Trophoblast cell (in vitro differentiated cells and primary cell): Measurements from ENCODE around the gene TAF1.
"Not testable (repeated sequence)": the region's sequence is repeated elsewhere in the genome, so short reads cannot be mapped to it uniquely, and the experiment has no call there.

Experiments used
- DNase-seq, 2 donors: peaks; one replicate each; pipeline ENCODE4 v3.0.0-alpha.2; 2016
- H2AFZ ChIP-seq: 2 replicates; pipeline ENCODE4 v1.6.1; 2013; ENCODE audit warnings: low read length, moderate library complexity, mild to moderate bottlenecking; ENCODE audit not compliant: insufficient read depth, poor library complexity
- H2AK5ac ChIP-seq: 2 replicates; pipeline ENCODE4 v1.6.1; 2013; ENCODE audit warnings: mild to moderate bottlenecking, low read length
- H2BK120ac ChIP-seq: 2 replicates; pipeline ENCODE4 v1.6.1; 2013; ENCODE audit warnings: low read length, mild to moderate bottlenecking, moderate library complexity; ENCODE audit not compliant: insufficient read depth, poor library complexity
- H2BK12ac ChIP-seq: 2 replicates; pipeline ENCODE4 v1.6.1; 2013; ENCODE audit warnings: mild to moderate bottlenecking, low read length, moderate library complexity
- H2BK5ac ChIP-seq: 2 replicates; pipeline ENCODE4 v1.6.1; 2013; ENCODE audit warnings: low read length, low read depth, moderate library complexity, mild to moderate bottlenecking; ENCODE audit not compliant: poor library complexity
- H3K14ac ChIP-seq: 2 replicates; pipeline ENCODE4 v1.6.1; 2013; ENCODE audit warnings: mild to moderate bottlenecking, low read length
- H3K18ac ChIP-seq: 2 replicates; pipeline ENCODE4 v1.6.1; 2013; ENCODE audit warnings: mild to moderate bottlenecking, low read length
- H3K23ac ChIP-seq: 2 replicates; pipeline ENCODE4 v1.6.1; 2013; ENCODE audit warnings: low read length
- H3K27ac ChIP-seq: 2 replicates; pipeline ENCODE4 v1.5.1; 2013; ENCODE audit warnings: low read depth, mild to moderate bottlenecking, inconsistent platforms, low read length, moderate library complexity
- H3K27me3 ChIP-seq: 2 replicates; pipeline ENCODE4 v1.6.1; 2013; ENCODE audit warnings: inconsistent platforms, mild to moderate bottlenecking, low read length, moderate library complexity; ENCODE audit not compliant: insufficient read depth
- H3K36me3 ChIP-seq, 2 experiments: 1 replicate in 1 of 2; 2 replicates in 1 of 2; pipeline ENCODE4 v1.6.1; 2013; ENCODE audit warnings: low read length in 2 of 2, mild to moderate bottlenecking in 2 of 2, moderate library complexity in 1 of 2; ENCODE audit not compliant: insufficient read depth in 2 of 2, control insufficient read depth in 1 of 2
- H3K4ac ChIP-seq: 2 replicates; pipeline ENCODE4 v1.6.1; 2013; ENCODE audit warnings: low read depth, mild to moderate bottlenecking, low read length, moderate library complexity
- H3K4me1 ChIP-seq, 2 experiments: 1 replicate in 1 of 2; 2 replicates in 1 of 2; pipeline ENCODE4 v1.6.1; 2013; ENCODE audit warnings: low read length in 2 of 2, mild to moderate bottlenecking in 2 of 2, moderate library complexity in 1 of 2; ENCODE audit not compliant: insufficient read depth in 2 of 2, control insufficient read depth in 1 of 2
- H3K4me2 ChIP-seq: 2 replicates; pipeline ENCODE4 v1.6.1; 2013; ENCODE audit warnings: inconsistent platforms, mild to moderate bottlenecking, low read length, moderate library complexity
- H3K4me3 ChIP-seq: 2 replicates; pipeline ENCODE4 v1.5.1; 2013; ENCODE audit warnings: mild to moderate bottlenecking, low read depth, low read length, inconsistent platforms
- H3K79me1 ChIP-seq: one replicate; pipeline ENCODE4 v1.6.1; 2013; ENCODE audit warnings: low read length
- H3K79me2 ChIP-seq: 2 replicates; pipeline ENCODE4 v1.6.1; 2013; ENCODE audit warnings: low read length, mild to moderate bottlenecking; ENCODE audit not compliant: control insufficient read depth, insufficient read depth, poor library complexity
- H3K9ac ChIP-seq: 2 replicates; pipeline ENCODE4 v1.6.1; 2013; ENCODE audit warnings: mild to moderate bottlenecking, low read length
- H3K9me3 ChIP-seq: 2 replicates; pipeline ENCODE4 v1.6.1; 2013; ENCODE audit warnings: low read depth, mild to moderate bottlenecking, control low read depth, inconsistent platforms, low read length; ENCODE audit not compliant: insufficient read depth
- H4K12ac ChIP-seq: 2 replicates; pipeline ENCODE4 v1.6.1; 2013; ENCODE audit warnings: low read depth, mild to moderate bottlenecking, low read length, moderate library complexity
- H4K8ac ChIP-seq: 2 replicates; pipeline ENCODE4 v1.6.1; 2013; ENCODE audit warnings: low read depth, mild to moderate bottlenecking, low read length, moderate library complexity
- H4K91ac ChIP-seq: one replicate; pipeline ENCODE4 v1.6.1; 2013; ENCODE audit warnings: low read depth, mild to moderate bottlenecking, low read length, moderate library complexity
- WGBS: extraction: QIAGEN DNeasy Blood & Tissue Kit; methylation state at CpG from one replicate; pipeline ENCODE4 v1.1.7; 2013; ENCODE audit warnings: missing lambda C conversion rate; ENCODE audit not compliant: insufficient read length, insufficient coverage; ENCODE audit errors: extremely low coverage; 5-methylcytosine and 5-hydroxymethylcytosine counted together

Gene TAF1

DNA sequence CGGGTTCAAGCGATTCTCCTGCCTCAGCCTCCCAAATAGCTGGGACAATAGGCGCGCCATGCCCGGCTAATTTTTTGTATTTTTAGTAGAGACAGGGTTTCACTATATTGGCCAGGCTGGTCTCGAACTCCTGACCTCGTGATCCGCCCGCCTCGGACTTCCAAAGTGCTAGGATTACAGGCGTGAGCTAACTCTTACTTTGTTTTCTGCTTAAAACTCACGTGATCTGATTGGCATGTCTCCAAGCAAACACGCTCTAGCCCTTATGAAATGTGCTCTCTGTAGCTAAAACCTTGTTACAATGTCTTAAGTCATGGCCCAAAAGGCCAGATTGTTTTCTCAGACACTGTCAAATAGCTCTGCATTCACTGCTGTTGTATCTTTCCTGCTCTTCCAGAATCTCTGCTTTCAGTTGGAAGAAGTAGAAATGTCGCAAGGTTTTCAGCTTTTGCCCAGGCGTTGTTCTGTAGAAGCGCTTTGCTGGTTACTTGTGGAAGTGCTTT is 127.0 kb downstream of the TAF1 start:
- no peak overlapping the region for H3K4ac ChIP-seq
- H3K36me3 ChIP-seq, result no peaks in the 10 kb centered on the region
- H2AFZ ChIP-seq, result no peak overlapping the region
- no peak overlapping the region for H4K91ac ChIP-seq
- H3K79me2 ChIP-seq, result no peaks in the 10 kb centered on the region
- no peaks in the 10 kb centered on the region for H3K79me1 ChIP-seq
- H2BK120ac ChIP-seq, result no peak overlapping the region
- no peak overlapping the region for H3K4me3 ChIP-seq
- H3K18ac ChIP-seq, result no peak overlapping the region
- no peak overlapping the region for H3K4me2 ChIP-seq
- no peak overlapping the region for H4K8ac ChIP-seq
- no peaks in the 10 kb centered on the region for H3K9me3 ChIP-seq
- no peaks in the 10 kb centered on the region for H3K27me3 ChIP-seq
- no peak overlapping the region for H3K14ac ChIP-seq
- H3K23ac ChIP-seq, result no peak overlapping the region
- no peak overlapping the region for H3K9ac ChIP-seq
- H4K12ac ChIP-seq, result no peak overlapping the region
- H3K27ac ChIP-seq, result no peak overlapping the region
- DNase-seq, result peak; percentile 20 to 60
- no peaks in the 10 kb centered on the region for H3K4me1 ChIP-seq
- H2AK5ac ChIP-seq, result no peak overlapping the region
- no peak overlapping the region for H2BK5ac ChIP-seq
- H2BK12ac ChIP-seq, result no peak overlapping the region
- WGBS, result no CpG with 5 or more reads among the region's 16 CpGs

DNA sequence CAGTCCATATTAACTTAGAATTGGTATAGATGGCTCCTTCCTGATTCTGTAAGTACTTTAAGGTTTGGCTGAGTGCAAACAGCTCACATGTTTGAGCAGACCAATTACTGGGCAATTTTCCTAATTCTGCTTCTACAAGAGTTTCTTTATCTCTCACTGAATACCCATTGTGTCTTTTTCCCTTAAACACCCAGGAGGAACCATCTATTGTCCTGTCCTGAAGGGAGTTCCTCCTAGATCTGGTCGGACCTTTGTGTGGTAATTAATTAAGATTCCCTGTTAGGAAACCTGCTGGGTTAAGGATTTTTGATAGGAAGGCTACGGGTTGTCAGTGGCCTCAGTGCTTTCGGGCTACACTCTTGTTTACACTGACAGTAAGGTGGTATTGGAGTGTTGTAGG is 129.8 kb downstream of the TAF1 start:
- not testable (repeated sequence) for H3K27ac ChIP-seq, DNase-seq, H3K9me3 ChIP-seq, H4K12ac ChIP-seq, H3K18ac ChIP-seq, H3K9ac ChIP-seq, H3K4me3 ChIP-seq, H4K8ac ChIP-seq, H2BK12ac ChIP-seq, H2BK5ac ChIP-seq, H3K79me1 ChIP-seq, H2AFZ ChIP-seq, H3K4me2 ChIP-seq, H3K4me1 ChIP-seq, H3K27me3 ChIP-seq, H2BK120ac ChIP-seq, H3K23ac ChIP-seq, H3K14ac ChIP-seq, H3K36me3 ChIP-seq, H4K91ac ChIP-seq, H3K79me2 ChIP-seq, H2AK5ac ChIP-seq, H3K4ac ChIP-seq
- no CpG with 5 or more reads among the region's 3 CpGs for WGBS

DNA sequence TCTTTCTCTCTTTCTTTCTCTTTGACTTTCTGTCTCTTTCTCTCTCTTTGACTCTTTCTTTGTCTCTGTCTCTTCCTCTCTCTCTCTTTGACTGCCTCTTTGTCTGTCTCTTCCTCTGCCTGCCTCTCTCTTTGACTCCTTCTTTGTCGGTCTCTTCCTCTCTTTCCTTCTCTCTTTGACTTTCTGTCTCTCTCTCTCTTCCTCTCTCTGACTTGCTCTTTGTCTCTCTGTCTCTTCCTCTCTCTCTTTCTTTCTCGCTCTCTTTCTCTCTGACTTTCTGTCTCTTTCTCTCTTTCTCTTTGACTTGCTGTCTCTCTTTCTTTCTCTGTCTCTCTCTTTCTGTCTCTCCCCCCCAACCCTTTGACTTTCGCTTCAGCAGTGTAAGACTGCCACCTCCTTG is 130.3 kb downstream of the TAF1 start:
- H2BK12ac ChIP-seq, result no peak overlapping the region
- no peak overlapping the region for H2BK120ac ChIP-seq
- no peak overlapping the region for H3K9ac ChIP-seq
- no peaks in the 10 kb centered on the region for H3K27me3 ChIP-seq
- no peak overlapping the region for H2AFZ ChIP-seq
- H2AK5ac ChIP-seq, result no peak overlapping the region
- no peak for DNase-seq
- no peak overlapping the region for H3K18ac ChIP-seq
- WGBS, result no CpG with 5 or more reads among the region's 3 CpGs
- H3K79me1 ChIP-seq, result no peaks in the 10 kb centered on the region
- H3K4ac ChIP-seq, result no peak overlapping the region
- no peak overlapping the region for H3K27ac ChIP-seq
- no peak overlapping the region for H4K12ac ChIP-seq
- H4K91ac ChIP-seq, result no peak overlapping the region
- no peaks in the 10 kb centered on the region for H3K9me3 ChIP-seq
- no peaks in the 10 kb centered on the region for H3K4me1 ChIP-seq
- no peak overlapping the region for H2BK5ac ChIP-seq
- H3K14ac ChIP-seq, result no peak overlapping the region
- H3K4me3 ChIP-seq, result no peak overlapping the region
- H3K36me3 ChIP-seq, result no peaks in the 10 kb centered on the region
- H3K4me2 ChIP-seq, result no peak overlapping the region
- H3K79me2 ChIP-seq, result no peaks in the 10 kb centered on the region
- H4K8ac ChIP-seq, result no peak overlapping the region
- no peak overlapping the region for H3K23ac ChIP-seq

DNA sequence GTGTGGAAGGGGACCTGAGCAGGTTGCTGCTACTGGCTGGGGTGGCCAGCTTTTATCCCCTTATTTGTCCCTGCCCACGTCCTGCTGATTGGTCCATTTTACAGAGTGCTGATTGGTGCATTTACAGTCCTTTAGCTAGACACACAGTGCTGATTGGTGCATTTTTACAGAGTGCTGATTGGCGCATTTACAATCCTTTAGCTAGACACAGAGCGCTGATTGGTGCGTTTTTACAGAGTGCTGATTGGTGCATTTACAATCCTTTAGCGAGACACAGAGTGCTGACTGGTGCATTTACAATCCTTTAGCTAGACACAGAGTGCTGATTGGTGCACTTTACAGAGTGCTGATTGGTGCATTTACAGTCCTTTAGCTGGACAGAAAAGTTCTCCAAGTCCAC is 135.9 kb downstream of the TAF1 start:
- not testable (repeated sequence) for H3K4me1 ChIP-seq, H3K9ac ChIP-seq, H2AFZ ChIP-seq, H3K9me3 ChIP-seq, H3K27me3 ChIP-seq, H3K18ac ChIP-seq, H3K27ac ChIP-seq, H3K79me2 ChIP-seq, H2BK5ac ChIP-seq, H3K4me2 ChIP-seq, H3K4me3 ChIP-seq, H4K91ac ChIP-seq, H3K36me3 ChIP-seq, H3K23ac ChIP-seq, H2BK12ac ChIP-seq, H4K12ac ChIP-seq, H3K4ac ChIP-seq, H3K79me1 ChIP-seq, H2BK120ac ChIP-seq, DNase-seq, H4K8ac ChIP-seq, H3K14ac ChIP-seq, H2AK5ac ChIP-seq
- no CpG with 5 or more reads among the region's 5 CpGs for WGBS
